Measurements from ENCODE around the gene FAR2.

DNA sequence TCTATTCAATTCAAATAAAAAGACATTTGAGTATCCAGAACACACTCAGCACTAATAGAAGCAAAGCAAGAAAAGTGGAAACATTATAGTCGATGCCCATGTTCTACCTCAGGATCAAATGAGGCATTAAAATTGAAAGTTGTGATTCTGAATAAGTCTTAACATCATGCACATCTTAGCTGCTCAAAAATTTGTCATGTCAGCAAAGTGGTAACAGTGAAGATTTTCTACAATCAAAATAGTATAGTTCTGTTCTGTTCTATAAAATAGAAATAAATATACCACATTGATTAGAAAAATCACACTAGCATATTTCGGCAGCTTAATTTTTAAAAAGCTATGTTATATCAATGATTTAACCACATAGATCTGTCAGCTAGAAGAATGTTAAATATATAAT, 157.2 kb downstream of the FAR2 start:
- TF ChIP-seq, protein P1, sequence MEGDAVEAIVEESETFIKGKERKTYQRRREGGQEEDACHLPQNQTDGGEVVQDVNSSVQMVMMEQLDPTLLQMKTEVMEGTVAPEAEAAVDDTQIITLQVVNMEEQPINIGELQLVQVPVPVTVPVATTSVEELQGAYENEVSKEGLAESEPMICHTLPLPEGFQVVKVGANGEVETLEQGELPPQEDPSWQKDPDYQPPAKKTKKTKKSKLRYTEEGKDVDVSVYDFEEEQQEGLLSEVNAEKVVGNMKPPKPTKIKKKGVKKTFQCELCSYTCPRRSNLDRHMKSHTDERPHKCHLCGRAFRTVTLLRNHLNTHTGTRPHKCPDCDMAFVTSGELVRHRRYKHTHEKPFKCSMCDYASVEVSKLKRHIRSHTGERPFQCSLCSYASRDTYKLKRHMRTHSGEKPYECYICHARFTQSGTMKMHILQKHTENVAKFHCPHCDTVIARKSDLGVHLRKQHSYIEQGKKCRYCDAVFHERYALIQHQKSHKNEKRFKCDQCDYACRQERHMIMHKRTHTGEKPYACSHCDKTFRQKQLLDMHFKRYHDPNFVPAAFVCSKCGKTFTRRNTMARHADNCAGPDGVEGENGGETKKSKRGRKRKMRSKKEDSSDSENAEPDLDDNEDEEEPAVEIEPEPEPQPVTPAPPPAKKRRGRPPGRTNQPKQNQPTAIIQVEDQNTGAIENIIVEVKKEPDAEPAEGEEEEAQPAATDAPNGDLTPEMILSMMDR (conservative IDR thresholded peaks at IDR 0.05 in 1 of 2, IDR thresholded peaks at IDR 0.05 in 1 of 2; ENCODE audit: extremely low read depth in 1 of 2, insufficient read depth in 1 of 2, low read depth in 1 of 2, low read length in 2 of 2): no peak
- no peak for TF ChIP-seq EZH2 (IDR thresholded peaks at IDR 0.05; ENCODE audit: borderline replicate concordance, low read length)
